WTC11 (cell line): ENCODE results near the gene RSL1D1.

Experiments used
- CREB1 ChIP-seq: sonication (generic); formaldehyde crosslinking; IDR thresholded peaks from 2 replicates; pipeline ENCODE4 v1.8.0; 2023; ENCODE audit warnings: mild to moderate bottlenecking, missing genetic modification reagents
- CTCF ChIP-seq: fragments of 200-600 bp; IDR thresholded peaks from 2 replicates; pipeline ENCODE4 v1.8.0; 2022; ENCODE audit warnings: antibody characterized with exemption
- NFYB ChIP-seq: sonication (generic); formaldehyde crosslinking; conservative IDR thresholded peaks from 2 replicates; pipeline ENCODE4 v1.8.0; 2022; ENCODE audit warnings: low read depth, missing genetic modification reagents
- NR2C2 ChIP-seq: sonication (generic); formaldehyde crosslinking; IDR thresholded peaks from 2 replicates; pipeline ENCODE4 v1.8.0; 2022; ENCODE audit warnings: mild to moderate bottlenecking, missing genetic modification reagents
- PREB ChIP-seq: sonication (generic); formaldehyde crosslinking; IDR thresholded peaks from 2 replicates; pipeline ENCODE4 v1.8.1; 2022; ENCODE audit warnings: mild to moderate bottlenecking, missing genetic modification reagents, moderate library complexity, borderline replicate concordance
- SP1 ChIP-seq: sonication (generic); formaldehyde crosslinking; conservative IDR thresholded peaks from 2 replicates; pipeline ENCODE4 v1.8.1; 2022; ENCODE audit warnings: missing genetic modification reagents
- ZNF138 ChIP-seq: sonication (generic); formaldehyde crosslinking; conservative IDR thresholded peaks from 2 replicates; pipeline ENCODE4 v1.8.1; 2022; ENCODE audit warnings: mild to moderate bottlenecking, moderate library complexity, missing genetic modification reagents
- ZNF219 ChIP-seq: sonication (generic); formaldehyde crosslinking; IDR thresholded peaks from 2 replicates; pipeline ENCODE4 v1.8.0; 2023; ENCODE audit warnings: missing genetic modification reagents, mild to moderate bottlenecking, borderline replicate concordance

GRCh38 chr16:11784038-11784369 lies 67.3 kb downstream of the RSL1D1 start:
- TF ChIP-seq ZNF219 (CRISPR knock-in tag) (no peak), PREB (CRISPR knock-in tag) (no peak), NR2C2 (CRISPR knock-in tag) (no peak), SP1 (CRISPR knock-in tag) (no peak), CTCF (no peak), CREB1 (CRISPR knock-in tag) (no peak), NFYB (no peak), ZNF138 (no peak)
